ENCODE results near the gene STIM2.

Gene STIM2

DNA sequence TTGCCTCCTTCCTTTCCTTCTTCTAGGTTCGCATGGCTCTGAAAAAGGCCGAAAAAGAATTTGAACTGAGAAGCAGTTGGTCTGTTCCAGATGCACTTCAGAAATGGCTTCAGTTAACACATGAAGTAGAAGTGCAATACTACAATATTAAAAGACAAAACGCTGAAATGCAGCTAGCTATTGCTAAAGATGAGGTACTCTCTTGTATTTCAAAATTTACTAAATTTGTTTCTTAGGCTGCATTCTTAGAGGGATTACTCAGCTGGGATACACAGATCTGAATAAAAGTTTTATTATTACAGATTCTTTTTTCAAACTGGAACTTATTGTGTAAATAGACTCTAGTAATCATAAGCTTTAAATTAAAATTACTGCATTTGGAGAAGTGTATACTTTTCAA is 146.9 kb downstream of the STIM2 start:
- H3K36me3 ChIP-seq (replicated peaks), result no peaks in the 10 kb centered on the region
- TF ChIP-seq, protein P1, sequence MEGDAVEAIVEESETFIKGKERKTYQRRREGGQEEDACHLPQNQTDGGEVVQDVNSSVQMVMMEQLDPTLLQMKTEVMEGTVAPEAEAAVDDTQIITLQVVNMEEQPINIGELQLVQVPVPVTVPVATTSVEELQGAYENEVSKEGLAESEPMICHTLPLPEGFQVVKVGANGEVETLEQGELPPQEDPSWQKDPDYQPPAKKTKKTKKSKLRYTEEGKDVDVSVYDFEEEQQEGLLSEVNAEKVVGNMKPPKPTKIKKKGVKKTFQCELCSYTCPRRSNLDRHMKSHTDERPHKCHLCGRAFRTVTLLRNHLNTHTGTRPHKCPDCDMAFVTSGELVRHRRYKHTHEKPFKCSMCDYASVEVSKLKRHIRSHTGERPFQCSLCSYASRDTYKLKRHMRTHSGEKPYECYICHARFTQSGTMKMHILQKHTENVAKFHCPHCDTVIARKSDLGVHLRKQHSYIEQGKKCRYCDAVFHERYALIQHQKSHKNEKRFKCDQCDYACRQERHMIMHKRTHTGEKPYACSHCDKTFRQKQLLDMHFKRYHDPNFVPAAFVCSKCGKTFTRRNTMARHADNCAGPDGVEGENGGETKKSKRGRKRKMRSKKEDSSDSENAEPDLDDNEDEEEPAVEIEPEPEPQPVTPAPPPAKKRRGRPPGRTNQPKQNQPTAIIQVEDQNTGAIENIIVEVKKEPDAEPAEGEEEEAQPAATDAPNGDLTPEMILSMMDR (IDR thresholded peaks at IDR 0.05; ENCODE audit: low read depth, low read length, missing control alignments), result no peak
- no peak overlapping the region for H3K4me3 ChIP-seq (ENCODE audit: low read depth, low read length)
- H3K27ac ChIP-seq, result no peak overlapping the region
- no peaks in the 10 kb centered on the region for H3K27me3 ChIP-seq (replicated peaks)
- in situ Hi-C loops (cut with HindIII; ENCODE audit: low pct_ligation_motif_present, low sequenced_read_pairs), result no loop called here
- no peak for DNase-seq

DNA sequence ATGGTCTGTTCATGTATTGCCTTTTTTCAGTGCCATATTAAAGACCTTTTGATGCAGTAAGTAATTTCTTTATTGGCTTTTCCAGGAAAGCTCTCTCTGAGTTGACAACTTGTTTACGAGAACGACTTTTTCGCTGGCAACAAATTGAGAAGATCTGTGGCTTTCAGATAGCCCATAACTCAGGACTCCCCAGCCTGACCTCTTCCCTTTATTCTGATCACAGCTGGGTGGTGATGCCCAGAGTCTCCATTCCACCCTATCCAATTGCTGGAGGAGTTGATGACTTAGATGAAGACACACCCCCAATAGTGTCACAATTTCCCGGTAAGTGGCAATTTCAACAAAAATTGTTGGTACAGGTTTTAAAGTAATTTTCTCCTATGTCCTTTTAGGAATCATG is 148.0 kb downstream of the STIM2 start:
- Histone ChIP-seq H3K27me3 (replicated peaks) (no peaks in the 10 kb centered on the region), H3K27ac (no peak overlapping the region), H3K4me3 (ENCODE audit: low read depth, low read length) (no peak overlapping the region), H3K36me3 (replicated peaks) (no peaks in the 10 kb centered on the region)
- DNase-seq, result no peak
- TF ChIP-seq, protein P1 (IDR thresholded peaks at IDR 0.05; ENCODE audit: low read depth, low read length, missing control alignments), result no peak
- in situ Hi-C loops (cut with HindIII; ENCODE audit: low pct_ligation_motif_present, low sequenced_read_pairs), result no loop called here

DNA sequence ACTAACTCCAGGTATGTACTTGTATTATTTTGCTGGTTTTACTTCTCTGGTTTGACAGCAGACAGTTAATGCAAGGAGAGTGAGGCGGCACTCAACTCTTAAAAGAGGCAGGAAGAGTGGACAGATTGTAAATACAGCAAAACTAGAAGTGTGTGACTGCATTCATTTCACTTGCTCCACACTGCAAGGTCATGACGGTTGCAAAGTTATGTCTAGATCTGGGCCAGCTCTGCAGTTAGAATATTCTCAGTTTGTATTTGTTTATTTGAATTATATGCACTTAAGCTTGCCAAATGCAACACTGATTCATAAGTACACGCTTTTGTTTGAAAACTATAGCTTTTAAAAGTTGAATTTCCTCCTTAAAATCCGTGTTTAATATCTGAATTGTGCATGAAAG is 148.9 kb downstream of the STIM2 start:
- no peak for DNase-seq
- in situ Hi-C loops (cut with HindIII; ENCODE audit: low pct_ligation_motif_present, low sequenced_read_pairs), result no loop called here
- Histone ChIP-seq H3K27me3 (replicated peaks) (no peaks in the 10 kb centered on the region), H3K4me3 (ENCODE audit: low read depth, low read length) (no peak overlapping the region), H3K27ac (no peak overlapping the region), H3K36me3 (replicated peaks) (no peaks in the 10 kb centered on the region)
- TF ChIP-seq, protein P1 (IDR thresholded peaks at IDR 0.05; ENCODE audit: low read depth, low read length, missing control alignments), result no peak

DNA sequence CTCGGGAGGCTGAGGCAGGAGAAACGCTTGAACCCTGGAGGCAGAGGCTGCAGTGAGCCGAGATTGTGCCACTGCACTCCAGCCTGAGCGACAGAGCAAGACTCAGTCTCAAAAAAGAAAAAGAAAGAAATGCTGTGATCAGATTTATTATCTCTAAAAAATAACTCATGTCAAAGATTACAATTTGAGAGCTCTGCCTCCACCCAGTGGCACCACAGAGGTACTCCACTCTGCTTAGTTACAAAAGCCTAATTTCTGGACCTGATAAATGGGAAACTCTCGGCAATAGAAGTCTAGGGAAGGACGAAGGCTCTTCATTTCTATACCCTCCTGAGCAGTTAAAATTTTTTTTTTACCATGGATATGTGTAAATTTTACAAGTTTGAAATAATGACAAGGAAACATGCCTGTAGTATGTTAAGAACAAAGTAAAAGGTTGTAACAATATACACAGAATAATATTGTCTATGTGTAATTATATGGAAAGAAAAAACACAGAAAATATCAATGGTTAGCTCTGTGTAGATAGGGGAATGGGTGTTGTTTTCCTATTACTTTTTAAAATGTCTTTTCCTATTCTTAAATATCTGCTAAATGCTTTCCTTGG is 149.8 kb downstream of the STIM2 start:
- TF ChIP-seq, protein P1 (IDR thresholded peaks at IDR 0.05; ENCODE audit: low read depth, low read length, missing control alignments), result peak; percentile 86
- Histone ChIP-seq H3K36me3 (replicated peaks) (no peaks in the 10 kb centered on the region), H3K27ac (no peak overlapping the region), H3K27me3 (replicated peaks) (no peaks in the 10 kb centered on the region), H3K4me3 (ENCODE audit: low read depth, low read length) (no peak overlapping the region)
- in situ Hi-C loops (cut with HindIII; ENCODE audit: low pct_ligation_motif_present, low sequenced_read_pairs), result no loop called here
- peak; percentile 67 for DNase-seq

DNA sequence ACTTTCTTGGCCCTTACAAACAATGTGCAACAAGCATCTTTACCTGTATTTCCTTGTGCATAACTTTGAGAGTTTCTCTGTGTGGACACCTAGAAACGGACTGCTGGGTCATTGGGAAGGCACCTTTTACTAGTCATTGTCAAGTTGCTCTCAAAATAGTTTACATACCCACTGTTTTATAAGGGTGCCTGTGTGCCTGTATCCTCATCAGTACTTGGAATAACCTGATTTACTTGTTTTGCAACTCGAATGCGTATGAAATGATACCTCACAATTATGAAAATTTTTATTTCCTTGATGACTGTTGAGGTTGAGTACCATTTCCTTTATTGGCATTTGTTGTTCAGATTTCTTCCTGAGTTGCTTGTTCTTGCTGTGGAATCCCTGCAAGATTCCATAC is 150.8 kb downstream of the STIM2 start:
- in situ Hi-C loops (cut with HindIII; ENCODE audit: low pct_ligation_motif_present, low sequenced_read_pairs), result no loop called here
- no peaks in the 10 kb centered on the region for H3K36me3 ChIP-seq (replicated peaks)

More for the DNA sequence above, 150.8 kb downstream of the STIM2 start:
- Histone ChIP-seq H3K27me3 (replicated peaks) (no peaks in the 10 kb centered on the region), H3K27ac (no peak overlapping the region), H3K4me3 (ENCODE audit: low read depth, low read length) (no peak overlapping the region)
- no peak for DNase-seq
- TF ChIP-seq, protein P1 (IDR thresholded peaks at IDR 0.05; ENCODE audit: low read depth, low read length, missing control alignments), result no peak
